HepG2 (cell line): ENCODE results near the gene MAD2L2. TPM values are rescaled to one million over a fixed set of nuclear protein-coding genes. Genes with fewer than 3 reads are reported as not detected.
A peak's percentile ranks its signal among the peaks of the same experiment; 100 is the strongest.

Experiments
- FOSL1 ChIP-seq: sonication (generic); formaldehyde crosslinking; IDR thresholded peaks from 2 replicates; pipeline ENCODE4 v1.9.0; 2021; ENCODE audit warnings: missing genetic modification reagents, borderline replicate concordance
- FOXA3 ChIP-seq: IDR thresholded peaks from 2 replicates; pipeline ENCODE4 v1.6.1; 2016; ENCODE audit warnings: missing genetic modification reagents, missing compliant biosample characterization
- HIVEP1 ChIP-seq: sonication (generic); formaldehyde crosslinking; IDR thresholded peaks from 2 replicates; pipeline ENCODE4 v1.4.0; 2020; ENCODE audit warnings: mild to moderate bottlenecking, missing genetic modification reagents
- HOXA7 ChIP-seq: sonication (generic); formaldehyde crosslinking; IDR thresholded peaks from 2 replicates; pipeline ENCODE4 v1.8.1; 2022; ENCODE audit warnings: mild to moderate bottlenecking, missing genetic modification reagents, moderate library complexity
- KDM5B ChIP-seq: sonication (generic); formaldehyde crosslinking; IDR thresholded peaks from 2 replicates; pipeline ENCODE4 v1.4.0; 2020; ENCODE audit warnings: missing genetic modification reagents, mild to moderate bottlenecking, borderline replicate concordance
- MATR3 ChIP-seq: sonication (generic); formaldehyde crosslinking; IDR thresholded peaks from 2 replicates; pipeline ENCODE4 v1.4.0; 2020; ENCODE audit warnings: missing genetic modification reagents
- MAX ChIP-seq: IDR thresholded peaks from 2 replicates; pipeline ENCODE4 v1.6.1; 2012; ENCODE audit warnings: inconsistent platforms
- NFKB2 ChIP-seq: sonication (generic); formaldehyde crosslinking; IDR thresholded peaks from 2 replicates; pipeline ENCODE4 v1.4.0; 2020; ENCODE audit warnings: missing genetic modification reagents, borderline replicate concordance
- NONO ChIP-seq, 2 experiments: fragments of 450-650 bp in 1 of 2; sonication (generic) in 1 of 2; formaldehyde crosslinking in 1 of 2; IDR thresholded peaks in 1 of 2; conservative IDR thresholded peaks in 1 of 2; 2 replicates each; pipeline versions ENCODE4 v1.6.1 to v1.8.0; 2017 to 2022; ENCODE audit warnings: mild to moderate bottlenecking in 1 of 2, missing genetic modification reagents in 1 of 2, moderate library complexity in 1 of 2
- NRL ChIP-seq: sonication (generic); formaldehyde crosslinking; IDR thresholded peaks from 2 replicates; pipeline ENCODE4 v1.5.0; 2020; ENCODE audit warnings: missing genetic modification reagents, mild to moderate bottlenecking, moderate library complexity, borderline replicate concordance
- RARG ChIP-seq: sonication (generic); formaldehyde crosslinking; IDR thresholded peaks from 2 replicates; pipeline ENCODE4 v1.4.0; 2020; ENCODE audit warnings: low read depth, mild to moderate bottlenecking, missing genetic modification reagents
- SAFB2 ChIP-seq: sonication (generic); formaldehyde crosslinking; IDR thresholded peaks from 2 replicates; pipeline ENCODE4 v1.5.1; 2020; ENCODE audit warnings: missing genetic modification reagents, low read depth, mild to moderate bottlenecking, borderline replicate concordance
- SCMH1 ChIP-seq: sonication (generic); formaldehyde crosslinking; IDR thresholded peaks from 2 replicates; pipeline ENCODE4 v1.9.0; 2021; ENCODE audit warnings: missing genetic modification reagents, mild to moderate bottlenecking, borderline replicate concordance
- THAP11 ChIP-seq: IDR thresholded peaks from 2 replicates; pipeline ENCODE4 v1.6.1; 2016; ENCODE audit warnings: missing biosample characterization, missing genetic modification reagents
- YEATS2 ChIP-seq: sonication (generic); formaldehyde crosslinking; IDR thresholded peaks from 2 replicates; pipeline ENCODE4 v1.4.0; 2020; ENCODE audit warnings: missing genetic modification reagents, borderline replicate concordance
- ZBTB2 ChIP-seq: sonication (generic); formaldehyde crosslinking; IDR thresholded peaks from 2 replicates; pipeline ENCODE4 v1.8.0; 2022; ENCODE audit warnings: low read depth, missing genetic modification reagents
- ZBTB3 ChIP-seq: sonication (generic); formaldehyde crosslinking; IDR thresholded peaks from 2 replicates; pipeline ENCODE4 v1.4.0; 2020; ENCODE audit warnings: low read depth, mild to moderate bottlenecking, moderate library complexity, missing genetic modification reagents, borderline replicate concordance
- ZFP36L1 ChIP-seq: sonication (generic); formaldehyde crosslinking; IDR thresholded peaks from 2 replicates; pipeline ENCODE4 v1.8.0; 2022; ENCODE audit warnings: mild to moderate bottlenecking, missing genetic modification reagents, moderate library complexity
- ZFP82 ChIP-seq: sonication (generic); formaldehyde crosslinking; IDR thresholded peaks from 2 replicates; pipeline ENCODE4 v1.5.1; 2020; ENCODE audit warnings: mild to moderate bottlenecking, missing genetic modification reagents, borderline replicate concordance
- ZMYM3 ChIP-seq: sonication (generic); formaldehyde crosslinking; IDR thresholded peaks from 2 replicates; pipeline ENCODE4 v1.5.1; 2020; ENCODE audit warnings: mild to moderate bottlenecking, missing genetic modification reagents
- ZNF17 ChIP-seq: sonication (generic); formaldehyde crosslinking; IDR thresholded peaks from 2 replicates; pipeline ENCODE4 v1.5.0; 2020; ENCODE audit warnings: mild to moderate bottlenecking, missing genetic modification reagents
- ZNF274 ChIP-seq: sonication (generic); formaldehyde crosslinking; IDR thresholded peaks from 2 replicates; pipeline ENCODE4 v1.5.1; 2020; ENCODE audit warnings: mild to moderate bottlenecking, missing genetic modification reagents
- ZNF556 ChIP-seq: sonication (generic); formaldehyde crosslinking; IDR thresholded peaks from 2 replicates; pipeline ENCODE4 v1.4.0; 2020; ENCODE audit warnings: mild to moderate bottlenecking, missing genetic modification reagents, borderline replicate concordance
- ZNF563 ChIP-seq: sonication (generic); formaldehyde crosslinking; IDR thresholded peaks from 2 replicates; pipeline ENCODE4 v1.8.0; 2022; ENCODE audit warnings: mild to moderate bottlenecking, moderate library complexity, missing genetic modification reagents
- ZNF652 ChIP-seq: IDR thresholded peaks from 2 replicates; pipeline ENCODE4 v1.6.1; 2016; ENCODE audit warnings: low read depth, borderline replicate concordance
- ZNF703 ChIP-seq: sonication (generic); formaldehyde crosslinking; IDR thresholded peaks from 2 replicates; pipeline ENCODE4 v1.5.1; 2020; ENCODE audit warnings: missing genetic modification reagents, mild to moderate bottlenecking, moderate library complexity, borderline replicate concordance
- ZNF740 ChIP-seq: sonication (generic); formaldehyde crosslinking; IDR thresholded peaks from 2 replicates; pipeline ENCODE4 v1.4.0; 2020; ENCODE audit warnings: missing genetic modification reagents
- ZNF777 ChIP-seq: sonication (generic); formaldehyde crosslinking; IDR thresholded peaks from 2 replicates; pipeline ENCODE4 v1.4.0; 2020; ENCODE audit warnings: missing genetic modification reagents
- ZSCAN31 ChIP-seq: sonication (generic); formaldehyde crosslinking; IDR thresholded peaks from 2 replicates; pipeline ENCODE4 v1.5.0; 2020; ENCODE audit warnings: low read depth, mild to moderate bottlenecking, missing genetic modification reagents
- polyA plus RNA-seq, 8 experiments: library from polyadenylated mRNA; depleted of rRNA in 3 of 8; stranded (reverse) in 7 of 8; unstranded in 1 of 8; fragments of >200 nt; fragmentation: Illumina TruSeq in 4 of 8; extraction: Trizol in 4 of 8; gene quantifications; 2 replicates each; pipeline versions ENCODE4 v1.2.1 to v1.2.3, GENCODE V29; 2011 to 2016; ENCODE audit warnings: low read depth in 4 of 8, missing spikeins in 1 of 8, mixed read lengths in 1 of 8; ENCODE audit not compliant: insufficient read depth in 1 of 8
- total RNA-seq, 5 experiments: library from RNA; depleted of rRNA; stranded (reverse); fragments of >200 nt; fragmentation: Illumina TruSeq; extraction: Trizol; gene quantifications; 2 replicates each; pipeline ENCODE4 v1.2.3, GENCODE V29; 2016; ENCODE audit warnings: low read depth in 1 of 5

Gene MAD2L2
- total and polyA plus RNA-seq, 2 of the 13 experiments (the other 11 are each of a cell fraction or from before 2014, with no cell fraction given), result 51.8 to 53.8 TPM

GRCh38 chr1:11671544-11672286, 9.2 kb downstream of the MAD2L2 start (continued):
- 0 out of 2 replicates have a peak, but pooled peaks have one; percentile 64 for TF ChIP-seq ZNF556 (CRISPR knock-in tag)
- TF ChIP-seq NRL (CRISPR knock-in tag), result 0 out of 2 replicates have a peak, but pooled peaks have one; percentile 16
- TF ChIP-seq HIVEP1, result 0 out of 2 replicates have a peak, but pooled peaks have one; percentile 20
- peak; percentile 78 for TF ChIP-seq KDM5B (CRISPR knock-in tag)
- no peak for TF ChIP-seq YEATS2 (CRISPR knock-in tag)
- no peak for TF ChIP-seq ZNF17 (CRISPR knock-in tag)
- no peak for TF ChIP-seq ZFP82
- TF ChIP-seq SAFB2 (CRISPR knock-in tag), result peak; percentile 16; the same call in 1 of the 2 replicates
- no peak for TF ChIP-seq SCMH1 (CRISPR knock-in tag)
- TF ChIP-seq ZNF652 (CRISPR knock-in tag), result no peak
- TF ChIP-seq HOXA7 (CRISPR knock-in tag), result no peak
- no peak for TF ChIP-seq MATR3 (CRISPR knock-in tag)
- no peak for TF ChIP-seq NONO (IDR thresholded peaks at IDR 0.05)
- TF ChIP-seq NONO (CRISPR knock-in tag; conservative IDR thresholded peaks at IDR 0.05), result peak; percentile 44; the same call in 1 of the 2 replicates
- 0 out of 2 replicates have a peak, but pooled peaks have one; percentile 39 for TF ChIP-seq MAX
- TF ChIP-seq ZNF777 (CRISPR knock-in tag), result no peak; the same call in 1 of the 2 replicates
- no peak for TF ChIP-seq ZNF703
- TF ChIP-seq ZFP36L1 (CRISPR knock-in tag), result peak; percentile 49; the same call in 1 of the 2 replicates
- peak; percentile 28; the same call in 1 of the 2 replicates for TF ChIP-seq ZSCAN31 (CRISPR knock-in tag)
- peak; percentile 37; the same call in 1 of the 2 replicates for TF ChIP-seq FOXA3
- no peak for TF ChIP-seq RARG (CRISPR knock-in tag)
- 0 out of 2 replicates have a peak, but pooled peaks have one; percentile 37 for TF ChIP-seq ZNF740 (CRISPR knock-in tag)
- TF ChIP-seq ZMYM3, result peak; percentile 72
- TF ChIP-seq FOSL1 (CRISPR knock-in tag), result no peak
- TF ChIP-seq NFKB2 (CRISPR knock-in tag), result peak; percentile 69; the same call in 1 of the 2 replicates
- TF ChIP-seq ZBTB3, result no peak; the same call in 1 of the 2 replicates
- TF ChIP-seq ZNF274 (CRISPR knock-in tag), result 0 out of 2 replicates have a peak, but pooled peaks have one; percentile 44
- peak; percentile 22; the same call in 1 of the 2 replicates for TF ChIP-seq ZNF563 (CRISPR knock-in tag)
- TF ChIP-seq THAP11 (CRISPR knock-in tag), result peak; percentile 38; the same call in 1 of the 2 replicates
- 0 out of 2 replicates have a peak, but pooled peaks have one; percentile 10 for TF ChIP-seq ZBTB2 (CRISPR knock-in tag)
